DOHH2 (cell line): Measurements from ENCODE around the gene SAPCD1.

Source experiments
- EZH2phosphoT487 ChIP-seq: fragments of 200-600 bp; sonication (generic); IDR thresholded peaks from 2 replicates; pipeline ENCODE4 v1.6.1; 2017; ENCODE audit warnings: borderline replicate concordance, mild to moderate bottlenecking, antibody characterized with exemption, low read length, moderate library complexity, mixed read lengths
- TF ChIP-seq, protein P1 (sequence below): fragments of 200-600 bp; sonication (generic); IDR thresholded peaks from one replicate; pipeline ENCODE4 v1.5.1; 2014; ENCODE audit warnings: antibody characterized with exemption, mild to moderate bottlenecking, low read depth, low read length; ENCODE audit not compliant: poor library complexity, severe bottlenecking

DNA sequence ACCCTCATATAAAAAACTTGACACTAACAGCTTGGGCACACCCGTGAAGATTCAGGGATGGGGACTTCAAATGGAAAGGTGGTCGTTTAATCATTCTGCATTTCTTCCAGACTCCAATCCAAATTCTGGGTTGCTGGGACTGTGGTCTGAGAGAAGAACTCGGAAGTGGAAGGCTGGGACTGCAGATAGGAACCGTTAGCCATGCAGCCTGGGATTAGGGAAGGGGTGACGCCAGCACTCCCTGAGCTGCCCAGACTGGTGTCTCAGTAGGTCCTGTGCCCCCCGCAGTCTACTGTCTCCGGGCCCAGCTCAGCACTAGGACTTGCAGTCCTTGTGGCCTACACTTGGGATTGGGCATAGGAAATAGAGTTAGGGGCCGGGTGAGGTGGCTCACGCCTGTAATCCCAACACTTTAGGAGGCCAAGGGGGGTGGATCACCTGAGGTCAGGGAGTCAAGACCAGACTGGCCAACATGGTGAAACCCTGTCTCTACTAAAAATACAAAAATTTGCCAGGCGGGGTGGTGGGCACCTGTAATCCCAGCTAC is 25.6 kb upstream of the SAPCD1 start:
- TF ChIP-seq, protein P1, sequence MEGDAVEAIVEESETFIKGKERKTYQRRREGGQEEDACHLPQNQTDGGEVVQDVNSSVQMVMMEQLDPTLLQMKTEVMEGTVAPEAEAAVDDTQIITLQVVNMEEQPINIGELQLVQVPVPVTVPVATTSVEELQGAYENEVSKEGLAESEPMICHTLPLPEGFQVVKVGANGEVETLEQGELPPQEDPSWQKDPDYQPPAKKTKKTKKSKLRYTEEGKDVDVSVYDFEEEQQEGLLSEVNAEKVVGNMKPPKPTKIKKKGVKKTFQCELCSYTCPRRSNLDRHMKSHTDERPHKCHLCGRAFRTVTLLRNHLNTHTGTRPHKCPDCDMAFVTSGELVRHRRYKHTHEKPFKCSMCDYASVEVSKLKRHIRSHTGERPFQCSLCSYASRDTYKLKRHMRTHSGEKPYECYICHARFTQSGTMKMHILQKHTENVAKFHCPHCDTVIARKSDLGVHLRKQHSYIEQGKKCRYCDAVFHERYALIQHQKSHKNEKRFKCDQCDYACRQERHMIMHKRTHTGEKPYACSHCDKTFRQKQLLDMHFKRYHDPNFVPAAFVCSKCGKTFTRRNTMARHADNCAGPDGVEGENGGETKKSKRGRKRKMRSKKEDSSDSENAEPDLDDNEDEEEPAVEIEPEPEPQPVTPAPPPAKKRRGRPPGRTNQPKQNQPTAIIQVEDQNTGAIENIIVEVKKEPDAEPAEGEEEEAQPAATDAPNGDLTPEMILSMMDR, result no peak
- TF ChIP-seq EZH2phosphoT487, result no peak
